GM18868 (cell line): ENCODE results near the gene SERPINA3.
"Not testable (repeated sequence)": the region's sequence is repeated elsewhere in the genome, so short reads cannot be mapped to it uniquely, and the experiment has no call there.

Source experiments
- ATAC-seq: cut with Tn5 transposase; IDR thresholded peaks from one replicate; pipeline ENCODE4 v1.9.1; 2021; ENCODE audit warnings: mild to moderate bottlenecking, moderate library complexity; ENCODE audit not compliant: unreplicated experiment

The SERPINA3 gene

DNA sequence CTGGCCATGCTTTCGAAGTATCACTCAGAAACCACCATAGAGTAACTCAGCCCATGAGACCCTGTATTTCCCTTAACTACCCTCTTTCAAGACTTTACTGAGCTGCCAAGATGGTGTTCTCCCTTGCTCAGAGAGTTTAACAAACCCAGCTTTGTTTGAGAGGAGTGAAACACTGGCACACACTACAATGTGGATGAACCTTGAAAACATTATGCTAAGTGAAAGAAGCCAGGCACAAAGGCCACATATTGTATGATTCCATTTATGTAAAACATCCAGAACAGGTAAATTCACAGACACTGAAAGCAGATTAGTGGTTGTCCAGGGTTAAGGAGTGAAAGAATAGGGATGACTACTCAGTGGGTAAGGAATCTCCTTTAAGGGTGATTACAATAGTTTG is 18.9 kb downstream of the SERPINA3 start:
- no peak for ATAC-seq

DNA sequence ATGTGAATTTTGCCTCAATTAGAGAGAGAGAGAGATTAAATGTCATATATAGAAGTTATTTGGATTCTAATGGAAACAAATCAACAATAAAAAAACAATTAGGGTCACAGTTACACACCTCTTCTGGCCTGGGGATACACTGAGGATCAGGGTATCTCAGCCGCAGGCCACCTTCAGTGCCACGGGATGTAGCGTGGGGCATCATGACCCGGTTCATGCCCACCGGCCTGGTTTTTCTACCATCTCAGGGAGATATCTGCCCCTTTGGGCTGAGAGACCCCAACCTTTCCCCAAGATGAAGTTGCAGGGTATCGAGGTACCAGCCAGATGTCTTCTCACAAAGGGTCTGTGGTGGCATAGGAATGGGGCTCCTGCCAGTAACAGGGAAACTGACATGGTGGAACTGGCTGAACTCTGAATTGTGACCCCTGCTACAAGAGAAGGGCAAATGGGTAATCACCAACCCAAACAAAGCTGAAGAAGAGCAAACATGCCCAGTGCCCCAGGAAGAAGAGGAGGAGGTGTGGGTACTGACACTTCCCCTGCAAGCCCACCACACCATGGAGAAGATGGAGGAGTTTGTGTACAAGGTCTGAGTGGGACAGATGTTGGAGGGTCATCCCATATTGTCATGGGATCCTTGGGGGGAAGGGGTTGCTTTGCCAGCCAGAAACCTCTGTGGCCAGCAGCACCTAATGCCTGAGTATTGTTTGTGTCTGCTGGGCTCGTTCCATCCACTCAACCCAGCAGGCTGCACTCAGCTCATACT is 19.5 kb downstream of the SERPINA3 start:
- ATAC-seq = no peak

- no peak for ATAC-seq
These were observed 20.1 kb downstream of the SERPINA3 start for GRCh38 chr14:94632305-94632590.

DNA sequence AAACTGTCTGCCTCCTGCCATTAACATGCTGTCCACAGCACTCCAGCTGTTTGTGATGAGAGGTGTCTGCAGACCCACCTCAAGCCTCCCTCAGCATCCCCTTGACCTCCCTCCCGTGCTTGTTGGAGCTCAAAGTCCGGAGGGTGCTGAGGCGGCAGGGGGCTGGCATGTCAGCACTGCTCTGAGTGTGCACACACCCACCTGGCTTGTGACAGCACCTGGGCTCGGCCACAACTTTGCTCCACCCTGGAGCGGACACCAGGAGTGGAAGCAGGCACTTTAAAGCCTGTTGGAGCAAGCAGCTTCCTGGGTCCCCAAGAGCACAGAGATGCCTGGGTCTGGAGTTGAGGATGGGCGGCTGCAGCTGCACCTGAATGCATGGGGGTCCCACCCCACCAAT is 20.9 kb downstream of the SERPINA3 start:
- no peak for ATAC-seq

DNA sequence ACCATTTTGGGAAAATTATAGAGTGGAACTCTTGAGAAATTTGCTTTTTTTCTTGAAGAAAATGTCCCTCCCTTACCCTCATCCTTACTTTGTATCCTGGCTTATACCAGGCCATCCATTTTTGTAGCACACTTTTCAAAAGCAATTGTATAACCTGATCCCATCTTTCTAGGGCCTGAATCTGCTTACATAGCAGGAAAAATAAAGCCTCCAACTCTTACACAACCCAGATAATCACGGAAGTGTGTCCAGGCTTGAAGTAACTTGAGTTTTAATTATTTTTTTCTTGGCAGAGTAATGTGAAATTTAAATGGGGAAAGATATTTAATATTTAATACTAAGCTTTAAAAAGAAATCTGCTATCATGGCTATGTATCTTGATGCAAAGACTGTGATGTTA is 23.0 kb downstream of the SERPINA3 start:
- no peak for ATAC-seq

DNA sequence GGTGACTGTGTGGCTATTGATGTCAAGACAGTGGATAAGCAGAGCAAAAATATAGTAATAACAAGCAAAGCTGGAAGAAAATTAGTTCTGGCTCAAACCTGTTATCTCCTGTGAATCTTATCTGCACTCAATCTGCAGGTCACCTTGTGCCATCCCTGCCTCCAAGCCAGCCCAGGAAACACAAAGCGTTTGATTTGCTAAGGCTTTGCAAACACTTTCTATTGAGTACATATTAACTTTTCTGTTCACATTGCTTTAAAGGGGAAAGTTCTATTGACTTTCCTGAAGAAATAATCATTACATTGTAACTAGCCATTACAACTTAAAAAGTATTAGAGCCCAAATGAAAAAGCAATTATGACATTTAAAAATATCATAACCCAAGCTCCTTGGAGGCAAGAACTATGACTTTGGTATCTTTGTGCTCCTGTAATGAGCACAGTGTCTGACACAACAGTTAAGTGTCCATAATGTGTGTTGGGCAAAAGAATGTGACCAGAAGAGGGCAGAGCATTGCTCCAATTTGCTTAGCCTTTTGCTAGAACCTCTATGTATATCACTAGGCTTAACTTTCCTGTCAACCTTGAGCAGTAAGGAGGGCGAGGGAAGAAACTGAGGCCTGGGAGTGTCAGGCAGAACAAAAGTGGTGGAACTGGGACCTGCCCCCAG is 24.7 kb downstream of the SERPINA3 start:
- no peak for ATAC-seq

DNA sequence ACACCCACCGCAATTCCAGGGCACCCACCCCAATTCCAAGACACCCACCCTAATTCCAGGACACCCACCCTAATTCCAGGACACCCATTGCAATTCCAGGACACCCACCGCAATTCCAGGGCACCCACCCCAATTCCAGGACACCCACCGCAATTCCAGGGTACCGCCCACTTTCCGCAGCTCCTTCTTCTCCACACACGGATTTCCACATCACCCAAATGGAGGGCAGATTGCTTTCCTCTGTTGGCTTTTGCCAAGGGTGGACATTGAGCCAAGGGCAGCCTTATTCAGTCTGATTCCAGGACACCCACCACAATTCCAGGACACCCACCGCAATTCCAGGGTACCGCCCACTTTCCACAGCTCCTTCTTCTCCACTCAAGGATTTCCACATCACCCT is 25.6 kb downstream of the SERPINA3 start:
- not testable (repeated sequence) for ATAC-seq

- no peak for ATAC-seq
These were observed 26.1 kb downstream of the SERPINA3 start for GRCh38 chr14:94638339-94638738.

- no peak for ATAC-seq
These were observed 27.0 kb downstream of the SERPINA3 start for GRCh38 chr14:94638961-94639817.

DNA sequence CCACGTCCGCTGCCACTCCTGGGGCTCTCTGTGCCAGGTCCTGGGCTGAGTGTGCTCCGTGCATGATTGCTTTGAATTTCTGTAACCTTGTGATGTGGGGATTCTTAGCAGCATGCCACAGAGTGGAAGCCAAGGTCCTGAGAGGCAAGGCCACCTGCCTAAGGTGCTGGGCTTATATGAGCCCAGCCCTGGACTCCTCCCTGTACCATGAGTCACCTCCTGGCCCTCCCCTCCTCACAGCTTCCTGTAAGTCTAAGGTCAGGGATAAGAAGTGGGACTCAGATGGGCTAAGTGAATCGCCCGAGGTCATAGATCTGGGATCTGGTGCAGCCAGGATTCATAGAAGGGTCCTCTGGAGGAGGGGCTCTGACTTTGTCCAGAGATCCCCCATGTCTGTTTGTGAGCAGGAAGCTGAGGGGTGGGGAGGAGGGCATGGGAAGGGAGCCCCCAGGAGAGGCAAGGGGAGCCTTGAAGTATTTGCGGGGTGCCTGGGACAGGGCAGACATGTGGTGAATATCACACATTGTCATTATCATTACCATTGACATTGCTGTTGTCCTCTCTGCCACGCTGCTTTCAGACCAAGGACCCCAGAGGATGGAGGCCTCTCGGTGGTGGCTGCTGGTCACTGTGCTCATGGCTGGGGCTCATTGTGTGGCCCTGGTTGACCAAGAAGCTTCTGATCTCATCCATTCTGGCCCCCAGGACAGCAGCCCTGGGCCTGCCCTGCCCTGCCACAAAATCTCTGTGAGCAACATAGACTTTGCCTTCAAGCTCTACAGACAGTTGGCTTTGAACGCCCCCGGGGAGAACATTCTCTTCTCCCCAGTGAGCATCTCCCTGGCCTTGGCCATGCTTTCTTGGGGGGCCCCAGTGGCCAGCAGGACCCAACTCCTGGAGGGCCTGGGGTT is 28.8 kb downstream of the SERPINA3 start:
- ATAC-seq = no peak

GRCh38 chr14:94641632-94641955 is 29.4 kb downstream of the SERPINA3 start:
- ATAC-seq = no peak

- ATAC-seq = no peak
These were observed 31.3 kb downstream of the SERPINA3 start for GRCh38 chr14:94643316-94644101.

DNA sequence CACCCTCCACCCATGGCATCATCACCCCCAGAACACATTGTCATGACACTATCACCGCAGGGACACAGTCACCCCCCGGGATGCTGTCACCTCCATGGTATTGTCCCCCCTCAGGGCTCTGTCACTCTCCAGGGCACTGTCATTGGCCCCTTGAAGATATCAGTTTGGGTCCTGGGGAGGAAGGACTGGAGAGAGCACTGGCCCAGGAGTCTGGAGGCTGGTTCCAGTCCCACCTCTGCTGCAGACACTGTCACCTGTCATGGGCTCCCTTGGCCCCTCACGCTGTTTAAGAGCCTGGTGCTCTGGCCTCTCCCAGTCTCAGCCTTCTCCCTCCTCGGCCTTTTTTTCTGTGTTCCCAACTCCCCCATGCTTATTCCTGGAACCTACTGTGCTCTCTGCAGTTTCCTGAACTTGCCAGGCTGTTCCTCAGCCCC is 31.9 kb downstream of the SERPINA3 start:
- ATAC-seq = no peak

DNA sequence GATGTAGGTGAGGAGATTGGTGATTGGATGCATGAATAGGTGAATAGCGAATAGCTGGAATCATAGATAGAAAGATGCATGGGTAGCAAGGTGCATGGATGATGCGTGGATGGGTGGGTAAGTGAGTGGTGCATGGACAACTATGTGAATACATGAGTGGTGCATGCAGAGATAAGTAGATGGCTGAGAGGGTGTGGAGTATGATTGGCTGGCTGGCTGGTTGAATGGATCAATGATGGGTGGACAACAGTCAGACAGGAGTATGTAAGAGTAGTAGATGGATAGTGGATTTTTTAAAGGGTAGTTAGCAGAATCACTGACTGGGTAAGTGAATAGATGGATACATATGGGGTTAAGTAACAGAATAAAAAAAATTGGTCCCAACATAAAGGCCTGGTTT is 33.9 kb downstream of the SERPINA3 start:
- no peak for ATAC-seq

DNA sequence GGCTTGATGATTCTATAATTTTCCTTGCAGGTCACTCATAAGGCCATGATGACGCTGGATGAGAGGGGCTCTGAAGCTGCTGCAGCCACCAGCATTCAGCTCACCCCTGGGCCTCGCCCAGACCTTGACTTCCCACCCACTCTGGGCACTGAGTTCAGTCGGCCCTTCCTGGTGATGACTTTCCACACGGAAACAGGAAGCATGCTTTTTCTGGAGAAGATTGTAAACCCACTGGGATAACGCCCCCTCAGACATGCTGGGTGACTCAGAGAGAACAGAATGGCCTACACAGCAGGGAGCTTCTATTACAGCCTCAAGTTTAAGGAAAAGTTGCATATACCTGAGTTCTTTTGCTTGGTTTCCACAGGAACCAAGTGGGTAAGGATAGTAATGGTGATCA is 34.3 kb downstream of the SERPINA3 start:
- ATAC-seq = no peak

DNA sequence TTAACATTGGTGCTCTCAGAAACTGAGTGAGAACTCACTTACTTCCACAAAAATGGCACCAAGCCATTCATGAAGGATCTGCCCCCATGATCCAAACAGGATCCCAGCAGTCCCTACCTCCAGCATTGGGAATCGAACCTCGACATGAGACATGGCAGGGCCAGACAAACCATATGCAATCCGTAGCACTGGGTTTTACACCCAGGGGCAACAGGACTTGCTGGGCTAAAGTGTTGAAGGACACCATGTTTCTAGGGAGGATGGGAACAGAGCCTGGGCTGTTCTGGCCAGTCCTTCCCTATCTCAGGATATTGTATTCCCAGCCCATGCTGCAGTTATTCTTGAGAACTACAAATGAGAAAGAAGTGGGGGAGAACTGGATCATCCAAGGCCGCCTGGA is 36.6 kb downstream of the SERPINA3 start:
- no peak for ATAC-seq

GRCh38 chr14:94649543-94650443 is 37.6 kb downstream of the SERPINA3 start:
- no peak for ATAC-seq

- ATAC-seq = no peak
These were observed 38.2 kb downstream of the SERPINA3 start for GRCh38 chr14:94650444-94650775.
